Stromal cell of bone marrow (primary cell): Measurements from ENCODE around the gene SEC23A.
A peak's percentile ranks its signal among the peaks of the same experiment; 100 is the strongest.
"Not testable (repeated sequence)": the region's sequence is repeated elsewhere in the genome, so short reads cannot be mapped to it uniquely, and the experiment has no call there.

Experiments used
- DNase-seq: peaks from one replicate; pipeline ENCODE4 v3.0.0-alpha.2; 2012; ENCODE audit warnings: low read depth

The SEC23A gene

DNA sequence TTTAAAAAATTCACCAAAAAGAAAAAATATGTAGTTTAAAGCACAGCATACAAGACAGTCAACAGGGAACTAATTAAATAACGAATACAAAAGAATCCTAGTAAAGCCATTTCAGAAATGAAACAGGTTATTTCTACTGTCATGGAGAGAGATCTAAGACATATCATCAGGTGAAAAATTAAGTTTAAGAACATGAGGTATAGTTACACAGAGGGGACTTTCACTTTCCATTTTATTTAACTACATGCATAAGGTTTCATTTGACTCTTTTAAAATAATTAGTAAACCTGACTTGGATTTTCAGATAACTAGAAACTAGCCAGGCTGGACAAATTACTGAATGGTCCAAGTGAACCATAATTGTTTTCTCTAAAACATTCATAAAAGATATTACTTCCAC lies 11.3 kb downstream of the SEC23A start:
- no peak for DNase-seq

DNA sequence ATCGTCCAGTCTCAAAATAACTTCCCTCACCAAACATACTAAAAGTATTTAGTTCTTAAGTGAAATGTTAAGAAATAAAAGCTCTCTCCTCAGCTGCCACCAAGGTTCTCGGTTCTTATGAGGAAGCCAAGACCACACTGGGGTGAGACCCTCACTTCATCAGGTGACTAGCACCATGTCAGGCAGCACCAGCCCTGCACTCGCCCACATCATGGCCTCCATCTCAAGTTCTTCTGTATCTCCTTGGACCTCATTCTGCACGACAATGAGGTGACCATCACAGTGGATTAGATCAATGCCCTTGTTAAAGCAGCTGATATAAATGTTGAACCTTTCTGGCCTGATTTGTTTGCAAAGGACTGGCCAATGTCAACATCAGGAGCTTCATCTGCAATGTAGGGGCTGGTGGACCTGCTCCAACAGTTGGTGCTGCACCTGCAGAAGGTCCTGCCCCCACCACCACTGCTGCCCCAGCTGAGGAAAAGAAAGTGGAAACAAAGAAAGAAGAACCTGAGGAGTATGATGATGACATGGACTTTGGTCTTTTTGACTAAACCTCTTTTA lies 12.4 kb downstream of the SEC23A start:
- DNase-seq: no peak

DNA sequence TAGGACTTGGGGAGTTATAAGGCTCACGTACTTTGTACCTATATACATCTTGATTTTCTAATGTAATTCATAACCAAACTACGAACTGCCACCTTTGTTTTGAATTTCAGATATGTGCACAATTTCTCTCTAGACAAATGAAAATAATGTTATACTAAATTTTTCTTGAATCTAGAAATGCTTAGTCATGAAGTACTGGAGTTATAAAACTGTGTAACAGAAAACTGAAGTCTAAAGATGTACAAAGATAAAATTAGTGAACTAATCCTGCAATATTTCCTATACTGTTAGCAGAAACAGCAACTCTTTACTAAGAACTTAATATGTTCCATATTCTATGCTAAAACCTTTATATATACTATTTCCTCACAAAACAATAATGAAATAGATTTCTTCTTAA lies 15.5 kb downstream of the SEC23A start:
- DNase-seq: no peak

DNA sequence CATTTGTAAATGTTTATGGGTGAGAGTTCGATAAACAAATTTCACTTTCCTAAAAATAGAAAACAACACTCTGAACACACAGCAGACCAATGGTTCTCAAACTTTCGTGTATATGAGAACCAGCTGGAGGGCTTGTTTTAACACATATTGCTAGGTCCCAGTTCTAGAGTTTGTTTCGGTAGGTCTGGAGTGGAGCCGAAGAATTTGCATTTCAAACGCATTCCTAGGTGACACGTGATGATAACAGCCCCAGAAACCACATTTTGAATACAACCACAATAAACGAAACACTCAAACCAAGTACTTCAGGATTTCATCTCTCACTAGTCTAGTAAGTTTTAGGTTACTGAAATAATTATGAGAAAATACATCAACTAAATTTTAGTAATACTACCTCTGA lies 17.1 kb downstream of the SEC23A start:
- DNase-seq: no peak

DNA sequence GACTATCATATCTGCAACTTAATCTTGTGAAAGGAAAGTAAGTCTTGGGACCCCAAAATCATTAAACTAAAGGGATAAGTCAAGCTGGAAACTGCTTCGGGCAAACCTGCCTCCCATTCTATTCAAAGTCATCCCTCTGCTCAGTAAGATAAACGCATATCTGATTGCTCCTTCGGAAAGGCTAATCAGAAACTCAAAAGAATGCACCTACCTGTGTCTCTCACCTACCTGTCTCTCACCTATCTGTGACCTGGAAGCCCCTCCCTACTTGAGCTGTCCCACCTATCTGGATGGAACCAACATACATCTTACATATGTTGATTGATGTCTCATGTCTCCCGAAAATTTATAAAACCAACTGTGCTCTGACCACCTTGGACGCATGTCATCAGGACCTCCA lies 19.9 kb downstream of the SEC23A start:
- DNase-seq: no peak

DNA sequence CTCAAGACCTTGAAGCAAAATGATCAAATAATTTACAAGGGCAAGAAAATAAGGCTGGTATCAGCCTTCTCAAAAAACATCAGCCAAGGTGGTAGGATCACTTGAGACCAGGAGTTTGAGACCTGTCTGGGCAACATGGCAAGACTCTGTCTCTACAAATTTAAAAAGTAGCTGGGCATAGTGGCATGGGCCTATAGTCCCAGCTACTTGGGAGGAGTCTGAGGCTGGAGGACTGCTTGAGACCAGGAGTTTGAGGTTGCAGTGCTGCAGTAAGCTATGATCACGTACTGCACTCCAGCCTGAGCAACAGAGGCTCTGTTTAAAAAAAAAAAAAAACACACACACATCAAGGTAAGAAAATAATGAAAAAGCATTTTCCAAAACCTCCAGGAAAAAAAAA lies 22.1 kb downstream of the SEC23A start:
- no peak for DNase-seq

DNA sequence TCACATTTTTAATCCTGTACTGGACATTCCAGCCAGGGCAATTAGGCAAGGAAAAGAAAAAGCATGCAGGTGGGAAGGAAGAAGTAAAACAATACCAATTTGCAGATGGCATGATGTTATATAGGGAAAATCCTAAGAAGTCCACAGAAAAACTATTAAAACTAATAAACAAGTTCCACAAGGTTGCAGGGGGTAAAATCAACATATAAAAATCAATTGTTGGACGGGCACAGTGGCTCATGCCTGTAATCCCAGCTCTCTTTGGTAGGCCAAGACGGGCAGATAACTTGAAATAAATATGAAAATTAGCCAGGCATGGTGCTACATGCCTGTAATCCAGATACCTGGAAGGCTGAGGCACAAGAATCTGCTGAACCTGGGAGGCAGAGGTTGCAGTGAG lies 31.9 kb downstream of the SEC23A start:
- no peak for DNase-seq

DNA sequence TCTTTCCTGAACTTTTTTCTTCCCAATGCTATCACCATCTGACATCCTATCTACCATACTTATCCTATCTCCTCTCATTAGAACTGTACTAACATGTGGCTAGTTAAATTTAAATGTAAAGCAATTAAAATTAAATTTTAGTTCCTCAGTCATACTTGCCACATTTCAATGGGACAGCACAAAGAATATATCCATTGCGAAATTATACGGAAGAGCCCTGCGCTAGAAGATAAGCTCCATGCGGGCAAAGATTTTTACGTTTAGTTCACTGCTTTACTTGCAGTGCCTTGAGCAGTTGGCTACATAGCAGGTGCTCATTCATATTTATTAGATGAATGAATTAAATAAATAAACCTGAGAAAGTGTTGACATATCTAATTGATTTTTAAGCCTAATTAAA lies 33.1 kb downstream of the SEC23A start:
- no peak for DNase-seq

DNA sequence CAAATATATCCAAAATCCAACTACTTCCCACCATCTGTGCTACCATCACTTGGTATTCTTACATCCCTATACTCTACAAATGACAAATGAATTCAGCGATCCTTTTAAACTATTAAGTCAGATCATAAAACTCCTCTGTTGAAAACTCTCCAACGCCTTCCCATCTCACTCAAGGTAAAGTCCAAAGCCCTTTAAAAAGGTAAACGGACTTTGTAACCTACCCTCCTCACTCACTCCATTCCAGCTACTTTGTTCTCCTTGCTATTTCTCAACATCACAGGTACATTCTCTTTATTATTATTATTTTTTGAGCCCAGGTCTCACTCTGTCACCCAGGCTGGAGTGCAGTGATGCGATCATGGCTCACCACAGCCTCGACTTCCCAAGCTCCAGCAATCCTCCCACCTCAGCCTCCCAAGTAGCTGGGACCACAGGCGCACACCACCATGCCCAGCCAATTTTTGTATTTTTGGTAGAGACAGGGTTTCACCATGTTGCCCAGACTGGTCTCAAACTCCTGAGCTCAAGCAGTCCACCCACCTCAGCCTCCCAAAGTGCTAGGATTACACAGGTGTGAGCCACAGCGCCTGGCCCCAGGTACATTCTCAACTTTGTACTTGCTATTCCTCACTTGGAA lies 33.7 kb downstream of the SEC23A start:
- not testable (repeated sequence) for DNase-seq

DNA sequence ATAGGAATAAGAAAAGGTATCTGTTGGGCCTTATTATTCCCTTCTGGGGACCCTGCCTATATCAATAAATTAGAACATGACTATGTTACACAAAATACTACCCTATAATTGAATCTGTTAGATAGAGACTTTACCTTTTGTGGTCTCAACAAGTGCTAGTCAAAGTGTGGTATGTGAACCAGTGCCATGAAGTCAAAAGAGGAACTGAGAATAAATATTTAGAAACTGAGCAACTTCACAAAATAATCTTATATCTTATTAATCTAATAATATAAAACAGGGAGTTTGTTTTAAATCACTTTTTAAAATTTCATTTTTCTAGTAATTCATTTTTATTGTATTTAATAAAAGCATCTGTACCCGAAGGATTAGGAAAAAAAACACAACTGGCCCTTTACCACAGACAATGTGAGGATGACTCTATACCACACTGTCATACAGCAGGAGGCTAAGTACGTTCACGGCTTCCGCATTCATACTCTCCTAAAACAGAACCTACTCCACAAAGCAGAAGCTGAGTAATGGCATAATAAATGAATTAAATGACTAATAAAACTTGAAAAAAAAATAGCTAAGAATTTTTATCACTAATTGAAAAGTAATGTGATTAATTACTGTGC lies 42.1 kb downstream of the SEC23A start:
- DNase-seq: no peak

DNA sequence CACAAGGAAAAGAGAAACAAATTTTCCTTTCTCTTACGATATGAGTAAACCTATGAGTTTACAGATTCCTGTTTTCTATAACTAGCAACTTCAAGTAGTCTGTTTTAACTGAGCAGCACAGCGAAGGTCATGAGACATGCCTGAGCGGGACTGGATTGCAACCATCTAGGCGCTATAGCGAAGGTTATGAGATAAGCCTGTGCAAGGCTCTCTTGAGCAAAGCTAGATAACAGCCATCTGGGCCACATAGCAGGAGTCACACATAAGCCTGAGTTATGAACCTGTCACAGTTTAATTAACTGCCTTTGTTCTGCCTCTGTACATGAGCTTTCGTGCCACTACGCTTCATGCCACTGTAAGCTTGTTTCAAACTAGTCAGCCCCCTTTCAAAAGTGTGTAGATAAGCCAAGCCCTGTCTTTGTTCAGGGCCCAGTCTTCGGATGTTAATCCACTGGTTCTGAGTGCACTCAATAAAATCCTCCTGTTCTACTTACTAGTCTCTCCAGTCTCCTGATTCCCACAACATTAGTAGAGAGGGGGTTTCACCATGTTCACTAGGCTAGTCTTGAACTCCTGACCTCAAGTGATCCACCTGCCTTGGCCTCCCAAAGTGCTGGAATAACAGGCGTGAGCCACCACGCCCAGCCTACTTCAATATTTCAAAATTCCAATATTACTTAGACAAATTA lies 47.1 kb downstream of the SEC23A start:
- DNase-seq: no peak

DNA sequence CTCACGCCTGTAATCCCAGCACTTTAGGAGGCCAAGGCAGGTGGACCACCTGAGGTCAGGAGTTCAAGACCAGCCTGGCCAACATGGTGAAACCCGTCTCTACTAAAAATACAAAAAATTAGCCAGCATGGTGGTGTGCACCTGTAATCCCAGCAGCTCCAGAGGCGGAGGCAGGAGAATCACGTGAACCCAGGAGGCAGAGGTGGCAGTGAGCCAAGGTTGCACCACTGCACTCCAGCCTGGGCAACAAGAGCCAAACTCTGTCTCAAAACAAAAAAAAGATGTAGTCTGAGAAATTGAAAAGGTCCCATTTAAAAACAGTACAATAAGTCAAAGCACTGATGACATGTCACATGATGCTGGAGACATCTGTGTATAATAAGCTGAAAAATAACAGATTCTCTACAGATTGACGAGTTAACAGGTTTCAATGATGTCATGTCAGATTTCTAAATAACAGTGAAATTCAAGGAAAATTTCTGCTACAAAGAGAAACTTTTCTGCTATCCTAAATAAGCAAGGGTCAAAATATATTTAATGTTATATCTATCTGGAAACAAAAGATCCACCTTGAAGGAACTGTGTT lies 50.1 kb downstream of the SEC23A start:
- not testable (repeated sequence) for DNase-seq

DNA sequence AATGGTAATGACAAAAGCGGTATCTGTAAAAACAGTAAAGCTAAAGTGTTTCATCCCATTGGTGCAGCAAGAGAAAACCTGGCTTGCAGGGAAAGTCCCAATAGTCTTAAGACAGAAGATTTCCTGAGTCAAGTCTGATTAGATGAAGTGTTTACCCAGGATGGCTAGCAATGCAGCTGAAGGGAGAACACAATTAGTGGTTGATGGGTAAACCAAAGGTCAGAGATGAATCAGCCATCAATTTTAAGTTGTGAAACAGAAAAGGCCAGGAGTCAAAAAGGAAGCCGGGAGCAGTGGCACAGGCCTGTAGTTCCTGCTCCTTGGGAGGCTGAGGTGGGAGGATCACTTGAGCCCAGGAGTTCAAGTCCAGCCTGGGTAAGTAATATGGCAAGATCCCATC lies 52.6 kb downstream of the SEC23A start:
- DNase-seq: peak; percentile 78

DNA sequence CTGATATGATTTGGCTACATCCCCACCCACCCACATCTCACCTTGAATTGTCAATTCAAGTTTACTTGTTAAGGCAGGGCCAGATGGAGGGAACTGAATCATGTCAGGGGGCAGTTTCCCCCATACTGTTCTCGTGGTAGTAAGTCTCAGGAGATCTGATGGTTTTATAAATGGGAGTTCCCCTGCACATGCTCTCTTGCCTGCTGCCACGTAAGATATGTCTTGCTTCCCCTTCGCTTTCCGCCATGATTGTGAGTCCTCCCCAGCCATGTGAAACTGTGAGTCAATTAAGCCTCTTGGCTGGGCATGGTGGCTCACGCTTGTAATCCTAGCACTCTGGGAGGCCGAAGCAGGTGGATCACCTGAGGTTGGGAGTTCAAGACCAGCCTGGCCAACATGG lies 57.1 kb downstream of the SEC23A start:
- not testable (repeated sequence) for DNase-seq

DNA sequence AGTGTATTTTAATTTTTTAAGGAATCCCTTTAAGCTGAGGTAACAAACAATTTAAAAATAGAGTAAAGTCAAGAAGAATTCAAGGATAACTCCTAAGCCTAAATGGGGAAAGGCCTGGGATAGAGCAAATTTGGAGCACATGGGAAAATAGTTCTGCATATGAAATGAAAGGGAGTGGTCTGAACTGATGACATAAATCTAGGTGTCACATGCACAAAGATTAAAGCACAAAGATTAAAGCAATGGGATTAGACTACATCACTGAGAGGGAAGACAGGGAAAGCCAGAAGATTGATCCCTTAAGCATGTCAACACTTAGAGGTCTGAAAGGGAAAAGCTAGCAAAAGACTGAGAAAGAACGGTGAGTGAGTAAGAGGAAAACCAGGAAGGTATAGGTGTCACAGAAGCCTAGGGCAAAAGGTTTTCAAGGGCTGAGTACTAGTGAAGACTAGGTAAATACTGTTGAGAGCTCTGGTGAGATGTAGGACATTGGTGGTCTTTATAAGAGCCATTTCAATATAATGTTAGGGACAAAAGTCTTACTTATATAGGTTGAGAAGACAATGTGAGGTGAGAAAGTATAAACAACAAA lies 59.6 kb downstream of the SEC23A start:
- DNase-seq: no peak

DNA sequence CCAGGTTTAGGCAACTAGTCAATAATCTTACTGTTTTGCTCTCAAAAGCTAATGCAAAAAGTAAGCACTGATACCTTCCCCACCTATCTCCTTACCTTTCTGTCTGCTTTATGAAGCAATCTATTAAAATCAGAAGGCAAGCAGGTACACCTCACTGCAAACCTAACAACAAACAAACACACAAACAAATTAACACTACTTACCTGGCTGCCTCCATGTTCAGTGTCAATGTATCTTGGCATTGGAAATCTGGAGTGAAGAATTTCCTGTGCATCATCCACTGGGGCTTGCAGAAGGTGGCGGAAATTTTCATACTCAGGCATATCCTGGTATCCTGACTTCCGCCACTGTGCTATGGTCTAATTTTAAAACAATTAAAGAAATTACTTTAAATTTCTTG lies 62.5 kb downstream of the SEC23A start:
- DNase-seq: no peak

DNA sequence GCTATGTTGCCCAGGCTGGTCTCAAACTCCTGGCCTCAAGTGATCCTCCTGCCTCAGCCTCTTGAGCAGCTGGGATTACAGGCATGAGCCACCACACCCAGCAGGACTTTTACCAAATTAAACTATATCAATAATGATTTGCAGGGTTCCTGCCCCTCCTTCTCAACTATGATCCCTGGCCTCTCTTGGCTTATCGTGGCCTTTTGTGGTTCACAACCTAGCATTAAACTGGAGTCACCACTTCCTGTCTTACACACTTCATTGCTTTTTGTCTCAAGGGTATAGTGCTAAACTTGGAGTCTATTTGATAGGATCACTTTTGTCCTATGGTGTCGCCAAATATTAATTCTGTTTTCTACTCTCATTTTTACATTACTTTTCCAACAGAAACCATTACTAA lies 64.5 kb downstream of the SEC23A start:
- DNase-seq: no peak

DNA sequence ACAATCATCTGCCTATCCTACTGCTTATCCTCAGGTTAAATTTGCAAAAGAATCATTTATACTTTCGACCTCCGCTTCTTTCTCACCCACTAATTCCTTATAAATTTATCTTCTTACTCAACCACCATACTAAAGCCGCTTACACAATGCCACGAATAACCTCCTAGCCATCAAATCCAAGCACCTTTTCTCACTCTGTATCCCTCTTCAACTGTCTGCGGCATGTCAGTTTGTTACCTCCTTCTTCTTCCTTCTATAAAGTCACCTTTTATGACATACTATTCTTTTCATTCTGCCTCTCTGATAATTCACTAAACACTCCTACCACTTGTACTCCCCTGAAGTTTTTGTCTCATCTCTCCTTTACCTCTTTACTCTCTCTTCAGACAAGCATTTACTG lies 66.3 kb downstream of the SEC23A start:
- no peak for DNase-seq

DNA sequence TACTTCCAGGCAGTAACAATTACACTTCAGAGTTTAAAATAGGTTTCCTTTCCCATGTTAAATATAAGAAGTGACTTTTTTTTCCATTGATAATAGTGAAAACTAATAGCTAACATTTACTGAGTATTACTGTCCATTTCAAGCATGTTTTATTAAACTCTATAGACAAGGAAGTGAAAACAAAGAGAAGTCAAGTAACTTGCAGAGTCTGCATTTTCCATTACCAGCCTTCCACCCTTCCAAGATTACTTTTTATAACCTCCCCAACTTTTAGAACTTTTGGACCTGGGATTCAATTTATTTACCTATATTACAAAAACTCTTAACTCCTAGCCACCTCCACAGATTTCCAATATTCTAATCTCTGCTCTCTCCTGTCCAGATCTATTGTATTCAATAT lies 67.7 kb downstream of the SEC23A start:
- no peak for DNase-seq

DNA sequence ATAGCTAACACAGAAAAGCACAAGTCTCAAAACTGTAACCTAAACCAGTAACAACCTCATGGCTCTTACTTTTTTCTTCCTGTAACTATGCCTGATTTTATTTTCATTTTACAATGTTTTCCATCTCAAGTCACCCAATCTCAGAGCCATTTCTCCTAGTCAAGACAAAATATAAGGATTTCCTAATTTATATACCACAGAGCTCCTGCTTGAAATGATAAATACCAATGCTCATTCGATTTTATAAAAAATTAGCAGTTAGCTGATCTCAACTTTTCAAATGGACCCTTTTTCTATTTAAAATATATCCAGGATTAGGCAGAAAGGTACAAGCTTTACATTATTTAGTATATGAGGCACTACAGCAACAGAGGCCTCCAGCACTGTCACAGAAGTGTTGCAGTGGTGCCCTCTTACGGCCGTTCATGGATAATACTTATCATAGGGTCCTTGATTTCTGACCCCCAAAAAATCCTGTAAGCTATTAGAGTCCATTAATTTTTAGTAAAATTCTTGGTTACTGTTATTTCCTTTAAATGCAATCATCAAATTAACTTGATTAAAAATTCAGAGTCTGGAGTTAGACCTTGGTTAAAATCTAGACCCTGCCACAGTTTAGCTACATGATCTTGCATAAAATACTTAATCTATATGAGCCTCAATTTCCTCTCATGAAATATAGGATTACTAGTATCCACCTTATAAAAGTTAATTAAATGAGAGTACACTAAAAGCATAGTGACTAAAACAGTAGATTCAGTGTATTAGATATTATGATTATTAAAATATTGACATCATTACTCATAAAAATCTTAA lies 68.3 kb downstream of the SEC23A start:
- DNase-seq: no peak

DNA sequence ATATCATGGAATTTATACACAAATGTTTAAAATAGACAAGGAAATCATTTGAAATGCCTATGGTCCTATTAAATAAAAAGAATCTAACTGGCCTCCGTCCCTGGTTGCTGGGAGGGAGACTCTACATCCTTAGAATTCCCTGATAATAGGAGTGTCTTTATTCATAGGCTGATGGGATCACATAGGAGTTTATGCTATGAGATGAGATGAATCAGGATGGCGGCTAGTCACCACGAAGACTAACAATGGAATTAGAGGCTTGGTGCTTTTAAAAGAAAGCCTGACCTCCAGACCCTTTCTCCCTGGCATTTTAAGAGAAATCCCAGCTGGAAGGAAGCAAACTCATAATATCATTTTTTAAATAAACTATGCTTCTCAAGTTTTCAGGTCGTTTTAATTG lies 69.7 kb downstream of the SEC23A start:
- no peak for DNase-seq

DNA sequence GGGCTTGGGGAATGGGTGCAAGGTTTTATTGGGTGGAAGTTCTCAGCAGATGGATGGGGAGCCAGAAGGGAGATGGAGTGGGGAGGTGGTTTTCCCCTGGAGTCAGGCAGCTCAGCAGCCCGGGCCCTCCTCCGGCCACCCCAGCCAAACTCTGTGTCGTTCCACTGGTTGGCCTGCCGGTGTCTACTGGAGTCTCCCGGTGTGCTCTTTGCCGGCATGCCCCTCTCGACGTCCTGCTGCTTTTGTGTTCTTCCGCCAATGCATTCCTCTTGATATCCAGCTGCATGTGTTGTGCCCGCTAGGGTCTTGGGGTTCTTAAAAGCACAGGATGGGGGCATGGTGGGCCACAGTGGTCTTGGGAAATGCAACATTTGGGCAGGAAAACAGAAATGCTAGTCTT lies 72.8 kb downstream of the SEC23A start:
- DNase-seq: no peak
